GM04503 (cell line): ENCODE measurements around the gene IFI6.

Source experiments
- DNase-seq: peaks from one replicate; pipeline ENCODE4 v3.0.0-alpha.2; 2012; ENCODE audit warnings: low read depth

The IFI6 gene

DNA sequence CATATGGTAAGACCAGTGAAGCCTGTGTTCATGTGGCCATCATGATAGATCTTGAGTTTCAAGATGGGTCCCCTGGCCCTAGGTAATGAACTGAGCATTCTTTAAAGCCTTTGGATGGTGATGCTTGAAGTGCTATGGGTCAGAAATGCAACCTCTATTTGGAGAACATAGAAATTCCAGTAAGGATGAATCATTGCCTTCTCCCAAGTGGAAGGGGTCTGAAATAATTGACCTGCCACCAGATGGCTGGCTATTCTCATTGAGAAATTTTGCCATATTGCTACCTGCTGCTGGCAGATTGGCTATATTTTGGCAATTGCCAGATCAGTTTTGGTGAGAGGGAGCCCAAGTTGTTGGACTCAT, 739 bp upstream of the IFI6 start:
- no peak for DNase-seq

DNA sequence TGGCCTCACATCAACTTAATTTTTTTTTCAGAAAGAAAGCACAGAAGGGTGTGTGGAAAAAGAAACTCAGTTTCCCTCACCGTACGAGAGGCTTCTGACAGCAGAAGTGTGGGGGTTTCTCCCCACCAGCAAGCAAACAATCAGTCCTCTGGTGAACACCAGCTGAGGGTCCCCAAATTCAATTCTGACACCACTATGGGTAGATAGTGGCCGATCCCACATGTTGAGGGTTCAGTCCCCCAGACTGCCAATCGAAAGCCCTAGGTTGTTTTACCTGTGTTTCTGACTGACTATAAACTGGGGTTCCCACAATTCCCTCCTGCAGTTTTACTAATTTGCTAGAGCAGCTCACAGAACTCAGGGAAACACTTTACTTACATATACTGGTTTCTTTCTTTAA, 2.1 kb downstream of the IFI6 start:
- no peak for DNase-seq

- no peak for DNase-seq
These were observed 2.9 kb downstream of the IFI6 start for GRCh38 chr1:27668808-27669723.

GRCh38 chr1:27668121-27668807, 3.7 kb downstream of the IFI6 start:
- DNase-seq, result no peak

DNA sequence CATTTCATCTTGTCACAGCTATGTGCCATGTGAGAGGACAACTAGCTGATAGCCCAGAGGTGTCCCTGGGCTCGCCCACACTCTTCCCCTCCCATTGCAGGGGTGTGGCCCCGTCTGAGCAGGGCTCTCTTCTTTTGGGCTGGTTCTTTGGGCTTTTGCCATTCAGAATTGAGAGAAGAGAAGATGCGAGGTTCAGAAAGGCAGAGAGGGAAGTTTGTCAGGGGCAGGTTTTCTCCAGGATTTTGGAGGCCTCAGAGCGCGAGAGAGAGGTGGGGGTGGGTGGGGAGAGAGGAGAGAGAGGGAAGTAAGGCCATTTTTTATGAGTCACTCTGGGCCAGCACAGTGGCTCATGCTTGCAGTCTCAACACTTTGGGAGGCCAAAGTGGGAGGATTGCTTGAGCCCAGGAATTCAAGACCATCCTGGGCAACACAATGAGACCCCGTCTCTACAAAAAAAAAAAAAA, 5.2 kb downstream of the IFI6 start:
- no peak for DNase-seq

DNA sequence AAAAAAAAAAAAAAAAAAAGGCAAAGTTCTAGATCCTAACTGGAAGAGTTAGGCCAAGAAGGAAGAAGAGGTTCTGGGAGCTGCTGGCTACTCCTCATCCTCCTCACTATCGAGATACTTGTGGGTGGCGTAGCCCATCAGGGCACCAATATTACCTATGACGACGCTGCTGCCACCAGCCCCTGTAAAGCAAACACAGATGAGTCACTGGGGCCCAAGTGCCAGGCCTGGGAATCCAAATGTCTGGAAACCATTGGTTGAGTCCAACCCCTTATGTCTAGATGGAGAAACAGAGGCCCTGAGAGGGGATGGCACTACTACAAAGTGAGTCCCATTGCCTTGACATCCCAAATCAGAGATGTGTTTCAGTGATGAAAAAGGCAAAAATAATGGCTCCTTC, 5.7 kb downstream of the IFI6 start:
- DNase-seq, result no peak

DNA sequence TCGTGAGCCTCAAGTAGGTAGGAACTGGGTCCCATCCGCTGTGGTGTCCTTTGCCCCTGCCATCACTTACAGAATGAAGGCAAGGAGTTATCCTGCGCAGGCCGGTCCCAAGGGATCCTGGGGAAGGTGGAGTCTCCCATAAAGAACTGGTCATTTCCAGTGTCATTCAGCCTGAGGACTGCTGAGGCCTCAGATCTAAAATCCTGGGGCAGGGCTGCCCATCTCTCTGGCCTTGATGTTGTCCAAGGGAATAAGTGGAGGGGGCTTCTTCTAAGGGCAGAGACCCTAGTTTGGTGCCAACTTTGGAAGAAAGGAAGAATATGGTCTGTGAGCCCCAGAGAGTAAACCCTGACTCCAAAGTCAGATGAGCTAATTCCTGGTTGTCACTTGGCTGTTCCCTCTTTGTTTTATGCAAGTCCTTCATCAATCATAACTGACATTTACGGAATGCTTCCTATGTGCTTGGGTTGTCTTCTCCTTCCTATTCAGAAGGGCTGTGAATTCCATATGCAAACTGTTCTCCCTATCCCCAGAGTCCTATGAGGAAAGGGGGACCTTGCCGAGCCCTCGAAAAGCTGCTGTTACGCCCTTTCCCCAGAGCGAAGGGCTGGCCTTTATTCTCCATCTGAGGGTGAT, 6.9 kb downstream of the IFI6 start:
- DNase-seq, result no peak

DNA sequence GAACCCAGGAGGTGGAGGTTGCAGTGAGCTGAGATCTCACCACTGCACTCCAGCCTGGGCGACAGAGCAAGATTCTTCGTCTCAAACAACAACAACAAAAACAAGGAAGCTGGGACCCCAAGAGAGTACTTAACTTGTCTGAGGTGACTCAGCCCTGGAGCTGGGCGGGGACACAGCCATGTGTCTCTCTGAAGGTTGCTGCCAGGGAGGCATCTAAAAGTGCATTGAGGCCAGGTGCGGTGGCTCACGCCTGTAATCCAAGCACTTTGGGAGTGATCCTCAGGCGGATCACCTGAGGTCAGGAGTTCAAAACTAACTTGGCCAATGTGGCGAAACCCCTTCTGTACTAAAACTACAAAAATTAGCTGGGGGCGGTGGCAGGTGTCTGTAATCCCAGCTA, 7.7 kb downstream of the IFI6 start:
- DNase-seq, result no peak

DNA sequence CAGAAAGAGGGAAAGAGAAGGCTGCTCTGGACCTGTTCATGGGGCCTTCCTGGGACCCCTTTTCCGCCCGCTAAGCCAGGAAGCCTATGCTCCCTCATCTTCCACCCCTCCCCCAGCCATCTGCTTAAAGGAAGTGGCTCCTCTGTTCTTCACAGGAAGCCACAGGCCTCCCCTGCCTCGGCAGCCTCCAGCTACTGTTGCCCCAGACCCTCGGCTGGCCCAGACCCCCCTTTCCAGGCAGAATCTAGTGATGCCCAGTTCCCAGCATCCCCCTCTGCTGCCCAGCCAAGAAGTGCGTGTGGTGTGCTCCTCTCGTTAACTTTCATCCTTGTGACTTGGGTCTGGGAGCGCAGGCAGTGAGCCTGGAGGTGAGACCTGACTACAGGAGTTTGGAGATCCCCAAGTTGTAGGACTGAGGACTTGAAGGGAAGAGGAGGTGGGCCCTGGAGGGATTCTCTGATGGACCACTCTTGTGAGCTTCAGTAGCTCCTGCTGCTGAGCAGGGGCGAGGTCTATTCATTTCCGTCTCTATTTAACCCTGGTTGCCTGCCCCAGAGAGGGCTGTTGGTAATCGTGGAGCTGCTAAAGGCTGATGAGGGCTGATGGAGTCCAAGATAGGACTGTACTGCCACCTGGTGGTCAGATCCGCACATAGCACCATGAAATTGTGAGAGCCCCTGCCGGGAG, 9.1 kb downstream of the IFI6 start:
- DNase-seq, result no peak

DNA sequence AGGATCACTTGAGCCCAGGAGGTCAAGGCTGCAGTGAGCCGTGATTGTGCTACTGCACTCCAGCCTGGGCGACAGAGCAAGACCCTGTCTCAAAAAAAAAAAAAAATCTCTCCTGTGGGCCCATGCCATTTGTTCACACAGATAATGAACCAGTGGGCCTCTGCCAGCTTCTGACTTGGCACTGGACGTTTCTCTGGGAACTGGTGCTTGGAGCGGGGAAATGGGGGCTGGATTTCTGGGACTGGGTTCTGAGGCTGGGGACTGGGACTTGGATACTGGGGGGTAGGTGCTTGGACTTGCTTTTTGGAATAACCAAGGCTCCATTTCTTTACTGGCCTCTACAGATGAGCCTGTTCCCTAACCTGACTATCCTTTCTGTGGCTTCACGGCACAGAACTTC, 9.7 kb downstream of the IFI6 start:
- no peak for DNase-seq

DNA sequence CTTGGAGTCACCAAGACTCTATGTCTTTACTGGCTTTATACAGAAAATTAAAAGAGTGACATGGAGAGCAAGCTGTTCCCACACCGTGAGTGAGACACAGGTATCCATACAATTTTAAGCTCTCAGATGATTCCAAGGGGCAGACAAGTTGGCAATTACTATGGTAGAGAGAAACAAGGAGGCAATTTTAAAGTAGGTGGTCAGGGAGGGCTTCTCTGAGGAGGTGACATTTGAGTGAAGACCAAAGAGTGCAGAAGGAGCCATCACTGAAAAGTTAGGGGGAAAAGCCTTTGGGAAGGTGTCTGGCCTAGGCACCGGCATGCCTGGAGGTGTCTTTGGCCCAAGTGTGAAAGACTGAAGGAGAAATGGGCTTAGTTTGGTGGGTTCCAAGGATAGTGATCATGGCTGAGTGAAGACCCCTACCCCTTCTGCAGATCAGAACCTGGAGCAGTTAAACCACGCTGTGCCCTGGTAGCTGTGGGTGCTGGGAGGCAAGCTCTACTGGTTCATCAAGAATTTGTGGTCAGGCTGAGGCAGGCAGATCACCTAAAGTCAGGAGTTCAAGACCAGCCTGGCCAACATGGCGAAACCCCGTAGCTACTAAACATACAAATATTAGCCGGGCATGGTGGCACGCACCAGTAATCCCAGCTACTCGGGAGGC, 10.4 kb downstream of the IFI6 start:
- DNase-seq, result no peak

- DNase-seq, result no peak
These were observed 11.6 kb downstream of the IFI6 start for GRCh38 chr1:27660300-27660835.

- DNase-seq, result no peak
These were observed 12.3 kb downstream of the IFI6 start for GRCh38 chr1:27659497-27660299.

DNA sequence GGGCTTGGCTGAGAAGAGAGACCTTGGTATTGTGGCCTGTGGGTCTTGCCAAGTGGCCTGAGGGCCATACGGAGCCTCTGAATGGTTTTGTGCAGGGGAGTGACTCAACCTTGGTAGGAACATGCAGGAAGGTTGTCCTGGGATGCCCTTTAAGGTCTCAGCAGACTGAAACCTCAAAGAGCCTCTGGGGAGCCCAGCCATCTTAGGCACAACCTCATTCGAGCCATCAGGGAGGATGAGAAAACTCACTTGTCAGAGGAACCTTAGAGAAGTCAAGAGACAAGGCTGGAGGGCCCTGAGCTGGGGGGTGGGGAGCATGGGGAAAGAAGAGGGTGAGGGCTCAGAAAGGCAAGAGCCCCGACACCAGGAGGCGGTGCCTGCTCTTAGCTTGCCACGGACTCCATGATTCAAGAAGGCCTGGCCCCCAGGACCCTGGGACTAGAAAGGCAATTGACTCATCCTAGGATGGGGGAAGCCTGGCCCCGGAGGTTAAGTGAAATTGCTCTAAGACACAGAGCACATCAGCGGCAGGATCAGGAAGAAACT, 13.0 kb downstream of the IFI6 start:
- DNase-seq, result peak; percentile 83

DNA sequence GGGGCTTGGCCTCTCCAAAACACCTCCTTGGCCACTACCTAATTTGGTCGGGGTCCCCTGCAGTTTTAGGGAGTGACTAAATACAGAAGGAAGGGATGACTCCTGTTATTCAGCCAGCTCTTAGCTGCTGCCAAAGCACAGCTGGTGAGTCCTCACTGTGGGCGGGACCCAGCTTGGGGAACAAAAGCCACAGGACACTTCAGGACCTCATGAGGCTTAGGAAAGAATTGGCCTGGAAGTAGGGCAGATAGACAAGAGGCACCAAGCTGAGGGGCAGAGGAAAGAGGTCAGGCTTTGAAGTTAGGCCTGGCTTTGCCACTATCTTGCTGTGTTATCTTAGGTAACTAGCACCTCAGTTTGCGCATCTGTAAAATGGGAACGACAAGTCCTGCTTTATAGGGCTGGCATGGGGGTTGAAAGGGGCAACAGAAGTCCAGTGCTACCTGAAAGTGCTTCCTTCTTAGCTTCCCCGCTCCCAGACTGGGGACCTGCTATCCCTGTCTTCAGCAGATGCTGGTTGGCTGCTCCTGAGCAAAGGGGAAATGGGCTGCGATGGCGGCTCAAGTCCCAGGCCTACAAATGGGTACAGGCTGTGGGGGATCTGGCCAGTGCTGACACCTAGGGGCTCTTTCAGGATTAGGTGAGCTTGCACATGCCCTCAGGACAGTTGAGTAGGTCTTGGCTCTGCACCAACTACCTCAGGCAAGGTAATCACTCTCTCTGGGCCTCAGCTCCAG, 15.7 kb downstream of the IFI6 start:
- no peak for DNase-seq

GRCh38 chr1:27655151-27655937, 16.6 kb downstream of the IFI6 start:
- no peak for DNase-seq

DNA sequence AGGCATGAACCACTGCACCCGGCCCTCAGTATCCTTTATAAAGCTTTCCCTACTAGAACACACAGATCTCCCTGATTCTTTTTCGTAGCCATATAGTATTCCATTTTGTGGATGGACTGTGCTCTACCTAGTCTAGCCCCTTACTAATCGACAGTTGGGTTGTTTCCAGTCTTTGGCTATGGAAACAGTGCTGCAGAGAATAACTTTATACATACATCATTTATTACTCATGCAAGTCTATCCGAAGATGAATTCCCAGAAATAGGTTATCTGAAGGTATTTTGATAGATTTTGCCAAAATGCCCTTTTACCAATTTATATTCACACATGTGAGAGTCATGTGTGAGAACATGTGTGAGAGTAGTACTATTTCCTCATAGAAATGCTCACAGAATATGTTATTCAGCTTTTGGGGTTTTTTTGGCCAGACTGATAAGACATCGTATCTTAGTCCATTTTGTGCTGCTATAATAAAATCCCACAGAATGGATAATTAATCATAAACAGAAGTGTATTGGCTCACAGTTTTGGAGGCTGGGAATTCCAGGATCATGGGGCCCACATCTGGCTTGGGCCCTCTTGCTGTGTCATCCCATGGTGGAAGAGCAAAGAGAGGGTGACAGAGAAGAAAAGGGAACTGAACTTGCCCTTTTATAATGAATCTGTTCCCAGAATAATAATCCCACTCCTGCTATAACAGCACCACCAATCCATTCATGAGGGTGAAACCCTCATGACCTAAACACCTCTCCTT, 19.7 kb downstream of the IFI6 start:
- DNase-seq, result no peak

GRCh38 chr1:27650539-27651175, 21.3 kb downstream of the IFI6 start:
- DNase-seq, result no peak
